Measurements from ENCODE around the gene TCEAL4. TPM values are rescaled to one million over a fixed set of nuclear protein-coding genes. Genes with fewer than 3 reads are reported as not detected.
"Not testable (repeated sequence)": the region's sequence is repeated elsewhere in the genome, so short reads cannot be mapped to it uniquely, and the experiment has no call there.

The TCEAL4 gene
- polyA plus RNA-seq, 1 experiment, result 43.9 TPM

- no peak for TF ChIP-seq CTCF (IDR thresholded peaks at IDR 0.05; ENCODE audit: low read depth, low read length)
- DNase-seq (ENCODE audit: low read depth, low spot score), result no peak
- CTCF ChIA-PET, result no interaction called here
- Histone ChIP-seq H3K4me3 (ENCODE audit: low read depth, low read length) (peak overlapping the region; percentile 79), H3K27me3 (ENCODE audit: control insufficient read depth, insufficient read depth, low read length) (no peaks in the 10 kb centered on the region), H3K9me3 (ENCODE audit: control insufficient read depth, insufficient read depth, low read length) (no peaks in the 10 kb centered on the region), H3K27ac (ENCODE audit: low read depth, low read length) (no peak overlapping the region)
- POLR2A ChIA-PET, result no interaction called here
Measured at GRCh38 chrX:103586314-103586646, 965 bp downstream of the TCEAL4 start.

GRCh38 chrX:103586659-103587058, 1.3 kb downstream of the TCEAL4 start:
- H3K9me3 ChIP-seq (ENCODE audit: control insufficient read depth, insufficient read depth, low read length), result no peaks in the 10 kb centered on the region
- peak overlapping the region; percentile 79 for H3K4me3 ChIP-seq (ENCODE audit: low read depth, low read length)
- POLR2A ChIA-PET, result no interaction called here
- H3K27me3 ChIP-seq (ENCODE audit: control insufficient read depth, insufficient read depth, low read length), result no peaks in the 10 kb centered on the region
- no peak for TF ChIP-seq CTCF (IDR thresholded peaks at IDR 0.05; ENCODE audit: low read depth, low read length)
- no peak for DNase-seq (ENCODE audit: low read depth, low spot score)
- CTCF ChIA-PET, result no interaction called here
- H3K27ac ChIP-seq (ENCODE audit: low read depth, low read length), result no peak overlapping the region

- H3K27me3 ChIP-seq (ENCODE audit: control insufficient read depth, insufficient read depth, low read length); H3K9me3 ChIP-seq (ENCODE audit: control insufficient read depth, insufficient read depth, low read length); H3K27ac ChIP-seq (ENCODE audit: low read depth, low read length); H3K4me3 ChIP-seq (ENCODE audit: low read depth, low read length); CTCF ChIA-PET; DNase-seq (ENCODE audit: low read depth, low spot score); POLR2A ChIA-PET: not testable (repeated sequence)
Measured at GRCh38 chrX:103592295-103592694, 7.0 kb downstream of the TCEAL4 start.

GRCh38 chrX:103595202-103595601, 9.9 kb downstream of the TCEAL4 start:
- H3K4me3 ChIP-seq (ENCODE audit: low read depth, low read length); H3K9me3 ChIP-seq (ENCODE audit: control insufficient read depth, insufficient read depth, low read length); CTCF ChIA-PET; H3K27ac ChIP-seq (ENCODE audit: low read depth, low read length); H3K27me3 ChIP-seq (ENCODE audit: control insufficient read depth, insufficient read depth, low read length); POLR2A ChIA-PET; DNase-seq (ENCODE audit: low read depth, low spot score): not testable (repeated sequence)

- ChIA-PET POLR2A (interaction anchor here (1.0 kb wide), 1 partner anchor 22 kb away, joined by 4 read pairs; no protein-coding TSS in a partner anchor), CTCF (no interaction called here)
- H3K27ac ChIP-seq (ENCODE audit: low read depth, low read length), result peak within 1 kb of the TSS; percentile 47
Measured at GRCh38 chrX:103607364-103608305, 22.3 kb downstream of the TCEAL4 start, which contains the start of gene TCEAL3. Gene TCEAL3 (plus strand): TSS chrX:103607963. CDS start chrX:103609065, 1,102 bp downstream.

More at GRCh38 chrX:103607364-103608305, 22.3 kb downstream of the TCEAL4 start, which contains the start of gene TCEAL3:
- DNase-seq (ENCODE audit: low read depth, low spot score), result no peak
- Histone ChIP-seq H3K9me3 (ENCODE audit: control insufficient read depth, insufficient read depth, low read length) (no peaks in the 10 kb centered on the region), H3K27me3 (ENCODE audit: control insufficient read depth, insufficient read depth, low read length) (no peaks in the 10 kb centered on the region), H3K4me3 (ENCODE audit: low read depth, low read length) (peak within 1 kb of the TSS; percentile 72)
- no peak for TF ChIP-seq CTCF (IDR thresholded peaks at IDR 0.05; ENCODE audit: low read depth, low read length)

Data from AG04450 (cell line).